ENCODE results near the gene PRR18. TPM values are rescaled to one million over a fixed set of nuclear protein-coding genes. Genes with fewer than 3 reads are reported as not detected.

PRR18 gene
- total RNA-seq, 1 donor from 2014 or later = not detected

GRCh38 chr6:166257911-166258318 lies 50.3 kb downstream of the PRR18 start:
- DNase-seq (ENCODE audit: low spot score in 2 of 2) = peak in 1 of 2 donors; percentile 48
- intact Hi-C loops (cut with DNase I) = no loop called here
- H3K36me3 ChIP-seq = no peaks in the 10 kb centered on the region
- no peak overlapping the region for H3K4me3 ChIP-seq
- TF ChIP-seq, protein P1, sequence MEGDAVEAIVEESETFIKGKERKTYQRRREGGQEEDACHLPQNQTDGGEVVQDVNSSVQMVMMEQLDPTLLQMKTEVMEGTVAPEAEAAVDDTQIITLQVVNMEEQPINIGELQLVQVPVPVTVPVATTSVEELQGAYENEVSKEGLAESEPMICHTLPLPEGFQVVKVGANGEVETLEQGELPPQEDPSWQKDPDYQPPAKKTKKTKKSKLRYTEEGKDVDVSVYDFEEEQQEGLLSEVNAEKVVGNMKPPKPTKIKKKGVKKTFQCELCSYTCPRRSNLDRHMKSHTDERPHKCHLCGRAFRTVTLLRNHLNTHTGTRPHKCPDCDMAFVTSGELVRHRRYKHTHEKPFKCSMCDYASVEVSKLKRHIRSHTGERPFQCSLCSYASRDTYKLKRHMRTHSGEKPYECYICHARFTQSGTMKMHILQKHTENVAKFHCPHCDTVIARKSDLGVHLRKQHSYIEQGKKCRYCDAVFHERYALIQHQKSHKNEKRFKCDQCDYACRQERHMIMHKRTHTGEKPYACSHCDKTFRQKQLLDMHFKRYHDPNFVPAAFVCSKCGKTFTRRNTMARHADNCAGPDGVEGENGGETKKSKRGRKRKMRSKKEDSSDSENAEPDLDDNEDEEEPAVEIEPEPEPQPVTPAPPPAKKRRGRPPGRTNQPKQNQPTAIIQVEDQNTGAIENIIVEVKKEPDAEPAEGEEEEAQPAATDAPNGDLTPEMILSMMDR (IDR thresholded peaks at IDR 0.05) = no peak
- peaks cover 0 to 7% of the 10 kb centered on the region in 2 donors for H3K4me1 ChIP-seq
- no peak overlapping the region for H3K27ac ChIP-seq
- no peaks in the 10 kb centered on the region for H3K9me3 ChIP-seq
- no peaks in the 10 kb centered on the region for H3K27me3 ChIP-seq

Other genes starting within 250 kb of the PRR18 start
- gene TBXT, start 140.5 kb downstream of the PRR18 start, total RNA-seq = not detected
- gene SFT2D1, start 34.2 kb upstream of the PRR18 start, total RNA-seq = 77.7 TPM
- 23.8 TPM for gene MPC1, start 74.5 kb upstream of the PRR18 start, total RNA-seq